Suprapubic skin (tissue), 4 donors: ENCODE results near the gene OR51S1. TPM values are rescaled to one million over a fixed set of nuclear protein-coding genes. Genes with fewer than 3 reads are reported as not detected.
"Not testable (repeated sequence)": the region's sequence is repeated elsewhere in the genome, so short reads cannot be mapped to it uniquely, and the experiment has no call there.

Source experiments
- DNase-seq, 2 donors: peaks; one replicate each; pipeline ENCODE4 v3.0.0-alpha.2; 2019; ENCODE audit warnings: low spot score in 2 of 2
- H3K27ac ChIP-seq: fragments of 200-600 bp; sonication (generic); one replicate; pipeline ENCODE4 v1.5.1; 2019
- H3K27me3 ChIP-seq: fragments of 200-600 bp; sonication (generic); one replicate; pipeline ENCODE4 v1.5.1; 2019
- H3K36me3 ChIP-seq: fragments of 200-600 bp; sonication (generic); one replicate; pipeline ENCODE4 v1.5.1; 2019
- H3K4me1 ChIP-seq: fragments of 200-600 bp; sonication (generic); one replicate; pipeline ENCODE4 v1.5.1; 2019
- H3K4me3 ChIP-seq: fragments of 200-600 bp; sonication (generic); one replicate; pipeline ENCODE4 v1.5.1; 2019; ENCODE audit warnings: mild to moderate bottlenecking
- H3K9me3 ChIP-seq: fragments of 200-600 bp; sonication (generic); one replicate; pipeline ENCODE4 v1.5.1; 2019
- CTCF ChIP-seq, 2 donors: fragments of 200-600 bp in 1 of 2; fragments of 450-650 bp in 1 of 2; sonication (generic) in 1 of 2; IDR thresholded peaks; one replicate each; pipeline ENCODE4 v1.5.1; 2016 to 2019; ENCODE audit warnings: antibody characterized with exemption in 2 of 2, mild to moderate bottlenecking in 1 of 2, moderate library complexity in 1 of 2
- EP300 ChIP-seq: sonication (generic); formaldehyde crosslinking; IDR thresholded peaks from one replicate; pipeline ENCODE4 v1.6.1; 2017; ENCODE audit warnings: antibody characterized with exemption
- POLR2A ChIP-seq, 2 donors: fragments of 450-650 bp; IDR thresholded peaks; one replicate each; pipeline ENCODE4 v1.6.1; 2017; ENCODE audit warnings: antibody characterized with exemption in 2 of 2, mild to moderate bottlenecking in 2 of 2, moderate library complexity in 2 of 2
- POLR2AphosphoS5 ChIP-seq, 3 donors: sonication (generic); formaldehyde crosslinking; IDR thresholded peaks; one replicate each; pipeline ENCODE4 v1.6.1; 2017; ENCODE audit warnings: antibody characterized with exemption in 3 of 3
- WGBS: methylation state at CpG from one replicate; pipeline ENCODE4 v1.1.5; 2018; 5-methylcytosine and 5-hydroxymethylcytosine counted together
- total RNA-seq, 4 donors: library from RNA; depleted of rRNA; stranded (reverse); fragments of >200 nt; gene quantifications; one replicate each; pipeline ENCODE4 v1.1.0, GENCODE V29; 2016

OR51S1 gene
- total RNA-seq, 4 donors from 2014 or later, result not detected

- Histone ChIP-seq H3K4me1 (no peaks in the 10 kb centered on the region), H3K27ac (no peak within 1 kb of the TSS), H3K9me3 (no peaks in the 10 kb centered on the region), H3K4me3 (no peak within 1 kb of the TSS), H3K27me3 (no peaks in the 10 kb centered on the region), H3K36me3 (no peaks in the 10 kb centered on the region)
- 88% methylated on average over 3 of the region's 3 CpGs for WGBS
- no peak for TF ChIP-seq POLR2A (IDR thresholded peaks at IDR 0.05)
- no peak for TF ChIP-seq POLR2AphosphoS5 (IDR thresholded peaks at IDR 0.05)
- TF ChIP-seq CTCF (IDR thresholded peaks at IDR 0.05), result no peak
- no peak for TF ChIP-seq EP300
- DNase-seq, result no peak
Measured at GRCh38 chr11:4804280-4804679, 44.7 kb downstream of the OR51S1 start, which contains the start of gene OR52R1. Gene OR52R1 (minus strand): TSS chr11:4804380. CDS start chr11:4804380, 0 bp downstream.

GRCh38 chr11:4801316-4801715, 47.7 kb downstream of the OR51S1 start:
- H3K27ac ChIP-seq, result not testable (repeated sequence)

GRCh38 chr11:4798427-4799183, 50.4 kb downstream of the OR51S1 start:
- Histone ChIP-seq H3K4me1 (no peaks in the 10 kb centered on the region), H3K4me3 (no peak overlapping the region), H3K27me3 (no peaks in the 10 kb centered on the region), H3K27ac (no peak overlapping the region), H3K36me3 (no peaks in the 10 kb centered on the region), H3K9me3 (no peaks in the 10 kb centered on the region)
- no peak for TF ChIP-seq CTCF (IDR thresholded peaks at IDR 0.05)
- TF ChIP-seq POLR2A (IDR thresholded peaks at IDR 0.05), result no peak
- TF ChIP-seq EP300, result no peak
- WGBS, result 80% methylated on average over 6 of the region's 6 CpGs
- DNase-seq, result no peak

More at GRCh38 chr11:4801316-4801715, 47.7 kb downstream of the OR51S1 start:
- not testable (repeated sequence) for DNase-seq, H3K4me3 ChIP-seq, H3K9me3 ChIP-seq, H3K27me3 ChIP-seq, H3K4me1 ChIP-seq, H3K36me3 ChIP-seq
- WGBS, result 81% methylated on average over 5 of the region's 5 CpGs

Other genes with a start within 250 kb of the OR51S1 start
- 10 to 100 TPM in 1 of 4 donors, 1 to 10 TPM in 3; 5.6 to 16.6 (median 7.4) TPM for gene TRIM68, start 241.0 kb downstream of the OR51S1 start, total RNA-seq
- not detected for gene OR51D1, start 211.7 kb downstream of the OR51S1 start, total RNA-seq
- under 1 TPM in 2 of 4 donors, not detected in 2; 0.24 to 0.34 TPM for gene OR51E1, start 205.2 kb downstream of the OR51S1 start, total RNA-seq
- gene OR51E2, start 151.4 kb downstream of the OR51S1 start, total RNA-seq, result not detected
- gene MMP26, start 144.4 kb downstream of the OR51S1 start, total RNA-seq, result not detected
- gene OR51F1, start 79.3 kb downstream of the OR51S1 start, total RNA-seq, result not detected
- gene OR52R1, start 44.8 kb downstream of the OR51S1 start, total RNA-seq, result not detected
- not detected for gene OR51F2, start 27.9 kb downstream of the OR51S1 start, total RNA-seq
- not detected for gene OR51T1, start 32.7 kb upstream of the OR51S1 start, total RNA-seq
- not detected for gene OR51A7, start 54.6 kb upstream of the OR51S1 start, total RNA-seq
- not detected for gene OR51G2, start 70.1 kb upstream of the OR51S1 start, total RNA-seq
- not detected for gene OR51G1, start 75.1 kb upstream of the OR51S1 start, total RNA-seq
- not detected for gene OR51A4, start 98.4 kb upstream of the OR51S1 start, total RNA-seq
- not detected for gene OR51A2, start 106.5 kb upstream of the OR51S1 start, total RNA-seq
- not detected for gene OR51L1, start 145.6 kb upstream of the OR51S1 start, total RNA-seq
- not detected for gene OR52J3, start 197.3 kb upstream of the OR51S1 start, total RNA-seq
- not detected for gene OR52E2, start 210.4 kb upstream of the OR51S1 start, total RNA-seq
- gene OR52E1, start 220.4 kb upstream of the OR51S1 start, total RNA-seq, result not detected